ENCODE data around the gene CNOT1.

Gene CNOT1

GRCh38 chr16:58651965-58652348 lies 22.3 kb upstream of the CNOT1 start:
- no peak overlapping the region for H3K27ac ChIP-seq (ENCODE audit: low read depth, low read length, poor library complexity, severe bottlenecking)
- H2AFZ ChIP-seq (ENCODE audit: low read length) = no peak overlapping the region
- no peaks in the 10 kb centered on the region for H3F3A ChIP-seq (ENCODE audit: insufficient read depth, low read length)
- no peak for TF ChIP-seq EZH2 (IDR thresholded peaks at IDR 0.05; ENCODE audit: borderline replicate concordance, low read length)
- TF ChIP-seq CTCF (IDR thresholded peaks at IDR 0.05; ENCODE audit: low read length) = no peak
- no peaks in the 10 kb centered on the region for H3K79me2 ChIP-seq (ENCODE audit: insufficient read depth, low read length)
- H3K4me3 ChIP-seq (ENCODE audit: low read depth, low read length, poor library complexity, severe bottlenecking) = no peak overlapping the region
- no peaks in the 10 kb centered on the region for H3K9me2 ChIP-seq (ENCODE audit: low read depth, low read length)
- H3K36me3 ChIP-seq (ENCODE audit: insufficient read depth, low read length) = no peaks in the 10 kb centered on the region
- no peak overlapping the region for H3K4me2 ChIP-seq (ENCODE audit: low read length)
- no peaks in the 10 kb centered on the region for H3K9me3 ChIP-seq (ENCODE audit: low read length)
- no peaks in the 10 kb centered on the region for H4K20me1 ChIP-seq (ENCODE audit: insufficient read depth, low read length)
- H3K4me1 ChIP-seq (ENCODE audit: insufficient read depth, low read length, severe bottlenecking) = no peaks in the 10 kb centered on the region
- no peaks in the 10 kb centered on the region; the same call in 1 of the 2 replicates for H3K27me3 ChIP-seq (ENCODE audit: insufficient read depth, low read length)
- no peak overlapping the region for H3K9ac ChIP-seq (ENCODE audit: low read length)

GRCh38 chr16:58649707-58650106 lies 20.1 kb upstream of the CNOT1 start:
- Histone ChIP-seq H3K9ac (ENCODE audit: low read length) (no peak overlapping the region), H3K36me3 (ENCODE audit: insufficient read depth, low read length) (no peaks in the 10 kb centered on the region), H3K9me2 (ENCODE audit: low read depth, low read length) (no peaks in the 10 kb centered on the region), H3K27ac (ENCODE audit: low read depth, low read length, poor library complexity, severe bottlenecking) (no peak overlapping the region), H4K20me1 (ENCODE audit: insufficient read depth, low read length) (no peaks in the 10 kb centered on the region), H2AFZ (ENCODE audit: low read length) (no peak overlapping the region), H3K4me1 (ENCODE audit: insufficient read depth, low read length, severe bottlenecking) (no peaks in the 10 kb centered on the region), H3K27me3 (ENCODE audit: insufficient read depth, low read length) (no peaks in the 10 kb centered on the region; the same call in 1 of the 2 replicates), H3K9me3 (ENCODE audit: low read length) (no peaks in the 10 kb centered on the region), H3K4me3 (ENCODE audit: low read depth, low read length, poor library complexity, severe bottlenecking) (no peak overlapping the region), H3F3A (ENCODE audit: insufficient read depth, low read length) (no peaks in the 10 kb centered on the region), H3K4me2 (ENCODE audit: low read length) (no peak overlapping the region), H3K79me2 (ENCODE audit: insufficient read depth, low read length) (no peaks in the 10 kb centered on the region)
- no peak for TF ChIP-seq CTCF (IDR thresholded peaks at IDR 0.05; ENCODE audit: low read length)
- no peak for TF ChIP-seq EZH2 (IDR thresholded peaks at IDR 0.05; ENCODE audit: borderline replicate concordance, low read length)

- no peaks in the 10 kb centered on the region for H3K4me1 ChIP-seq (ENCODE audit: insufficient read depth, low read length, severe bottlenecking)
- no peaks in the 10 kb centered on the region for H3K9me2 ChIP-seq (ENCODE audit: low read depth, low read length)
- no peak overlapping the region for H3K9ac ChIP-seq (ENCODE audit: low read length)
- no peak overlapping the region for H3K4me3 ChIP-seq (ENCODE audit: low read depth, low read length, poor library complexity, severe bottlenecking)
- H3F3A ChIP-seq (ENCODE audit: insufficient read depth, low read length) = no peaks in the 10 kb centered on the region
- TF ChIP-seq EZH2 (IDR thresholded peaks at IDR 0.05; ENCODE audit: borderline replicate concordance, low read length) (no peak), CTCF (IDR thresholded peaks at IDR 0.05; ENCODE audit: low read length) (no peak)
- H3K36me3 ChIP-seq (ENCODE audit: insufficient read depth, low read length) = no peaks in the 10 kb centered on the region
- H3K4me2 ChIP-seq (ENCODE audit: low read length) = no peak overlapping the region
- no peak overlapping the region for H2AFZ ChIP-seq (ENCODE audit: low read length)
- H3K9me3 ChIP-seq (ENCODE audit: low read length) = no peaks in the 10 kb centered on the region
- H3K27ac ChIP-seq (ENCODE audit: low read depth, low read length, poor library complexity, severe bottlenecking) = no peak overlapping the region
- no peaks in the 10 kb centered on the region for H4K20me1 ChIP-seq (ENCODE audit: insufficient read depth, low read length)
- no peaks in the 10 kb centered on the region; the same call in 1 of the 2 replicates for H3K27me3 ChIP-seq (ENCODE audit: insufficient read depth, low read length)
- no peaks in the 10 kb centered on the region for H3K79me2 ChIP-seq (ENCODE audit: insufficient read depth, low read length)
Measured at GRCh38 chr16:58647107-58647506, 17.5 kb upstream of the CNOT1 start.

Measured in OCI-LY1 (cell line).